Breast epithelium (tissue), 3 donors: ENCODE measurements around the gene HAUS5.

Experiments
- CTCF ChIP-seq, 3 donors: fragments of 450-650 bp; IDR thresholded peaks; one replicate each; pipeline ENCODE4 v1.5.1; 2016 to 2017; ENCODE audit warnings: antibody characterized with exemption in 3 of 3, mild to moderate bottlenecking in 3 of 3, moderate library complexity in 3 of 3
- POLR2A ChIP-seq: fragments of 450-650 bp; IDR thresholded peaks from one replicate; pipeline ENCODE4 v1.6.1; 2016; ENCODE audit warnings: antibody characterized with exemption, mild to moderate bottlenecking, moderate library complexity
- POLR2AphosphoS5 ChIP-seq, 3 donors: sonication (generic); formaldehyde crosslinking; IDR thresholded peaks; one replicate each; pipeline ENCODE4 v1.6.1; 2017; ENCODE audit warnings: antibody characterized with exemption in 3 of 3

GRCh38 chr19:35644987-35645679, 32.6 kb downstream of the HAUS5 start:
- TF ChIP-seq CTCF (IDR thresholded peaks at IDR 0.05) = no peak
- no peak for TF ChIP-seq POLR2AphosphoS5 (IDR thresholded peaks at IDR 0.05)
- TF ChIP-seq POLR2A = no peak
